ENCODE measurements around the gene CEP170. TPM values are rescaled to one million over a fixed set of nuclear protein-coding genes. Genes with fewer than 3 reads are reported as not detected.
A peak's percentile ranks its signal among the peaks of the same experiment; 100 is the strongest.

Gene CEP170
- total RNA-seq, 1 experiment from 2014 or later, result 67.8 TPM

GRCh38 chr1:243267471-243267880 is 12.4 kb upstream of the CEP170 start:
- no peak overlapping the region for H3K4me3 ChIP-seq (ENCODE audit: low read depth, low read length, poor library complexity, severe bottlenecking)
- H3K4me1 ChIP-seq (ENCODE audit: insufficient read depth, low read length, poor library complexity, severe bottlenecking), result no peaks in the 10 kb centered on the region
- intact Hi-C loops (cut with micrococcal nuclease; ENCODE audit: unreplicated experiment), result no loop called here
- CTCF ChIA-PET, result no interaction called here
- DNase-seq (ENCODE audit: low spot score), result no peak
- H3K36me3 ChIP-seq (ENCODE audit: insufficient read depth, low read length, poor library complexity, severe bottlenecking), result no peaks in the 10 kb centered on the region
- TF ChIP-seq EZH2 (IDR thresholded peaks at IDR 0.05; ENCODE audit: borderline replicate concordance, low read depth, low read length, poor library complexity, severe bottlenecking) (no peak), CTCF (conservative IDR thresholded peaks at IDR 0.05; ENCODE audit: low read depth, low read length) (no peak)
- no TSS peak for BruUV-seq (replicated peaks)
- POLR2A ChIA-PET (ENCODE audit: low non-redundant PET), result no interaction called here
- H3K27me3 ChIP-seq (replicated peaks; ENCODE audit: insufficient read depth, low read depth, low read length, poor library complexity), result no peaks in the 10 kb centered on the region
- no peaks in the 10 kb centered on the region for H3K9me3 ChIP-seq (ENCODE audit: low read depth, low read length, poor library complexity, severe bottlenecking)
- H3K27ac ChIP-seq (ENCODE audit: low read depth, low read length, poor library complexity, severe bottlenecking), result no peak overlapping the region

- ChIA-PET POLR2A (ENCODE audit: low non-redundant PET) (no interaction called here), CTCF (no interaction called here)
- no peak for TF ChIP-seq CTCF (conservative IDR thresholded peaks at IDR 0.05; ENCODE audit: low read depth, low read length)
- TF ChIP-seq EZH2 (IDR thresholded peaks at IDR 0.05; ENCODE audit: borderline replicate concordance, low read depth, low read length, poor library complexity, severe bottlenecking), result no peak
- H3K9me3 ChIP-seq (ENCODE audit: low read depth, low read length, poor library complexity, severe bottlenecking), result no peaks in the 10 kb centered on the region
- H3K4me3 ChIP-seq (ENCODE audit: low read depth, low read length, poor library complexity, severe bottlenecking), result no peak overlapping the region
- H3K27ac ChIP-seq (ENCODE audit: low read depth, low read length, poor library complexity, severe bottlenecking), result no peak overlapping the region
- DNase-seq (ENCODE audit: low spot score), result no peak
- no peaks in the 10 kb centered on the region for H3K36me3 ChIP-seq (ENCODE audit: insufficient read depth, low read length, poor library complexity, severe bottlenecking)
- no peaks in the 10 kb centered on the region for H3K27me3 ChIP-seq (replicated peaks; ENCODE audit: insufficient read depth, low read depth, low read length, poor library complexity)
- no peaks in the 10 kb centered on the region for H3K4me1 ChIP-seq (ENCODE audit: insufficient read depth, low read length, poor library complexity, severe bottlenecking)
- BruUV-seq (replicated peaks), result no TSS peak
- intact Hi-C loops (cut with micrococcal nuclease; ENCODE audit: unreplicated experiment), result no loop called here
Observed at GRCh38 chr1:243266231-243266630, 11.2 kb upstream of the CEP170 start.

DNA sequence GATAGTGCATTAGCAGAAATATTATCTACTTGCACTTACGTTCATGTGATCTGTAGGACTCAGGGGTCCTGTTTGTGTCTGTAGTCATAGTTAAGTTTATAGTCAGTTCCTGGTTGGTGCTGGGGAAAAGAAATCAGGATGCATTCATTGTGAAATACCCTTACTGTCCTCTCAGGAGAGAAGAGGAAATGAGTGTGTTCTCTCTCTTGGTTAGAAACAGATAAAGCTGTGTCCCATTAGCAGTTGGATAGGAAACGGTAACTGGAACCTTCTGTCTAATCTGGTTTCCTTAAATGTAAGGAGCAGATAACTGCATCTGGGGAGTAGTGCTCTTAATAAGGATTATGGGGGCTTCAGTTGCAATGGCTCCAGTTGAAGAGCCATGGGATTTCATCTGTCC is 9.6 kb upstream of the CEP170 start:
- no peaks in the 10 kb centered on the region for H3K36me3 ChIP-seq (ENCODE audit: insufficient read depth, low read length, poor library complexity, severe bottlenecking)
- POLR2A ChIA-PET (ENCODE audit: low non-redundant PET), result interaction anchor here (0.5 kb wide), 1 partner anchor 32 kb away, joined by 3 read pairs; no protein-coding TSS in a partner anchor
- no TSS peak for BruUV-seq (replicated peaks)
- no peaks in the 10 kb centered on the region for H3K4me1 ChIP-seq (ENCODE audit: insufficient read depth, low read length, poor library complexity, severe bottlenecking)
- H3K27ac ChIP-seq (ENCODE audit: low read depth, low read length, poor library complexity, severe bottlenecking), result peak overlapping the region; percentile 30
- intact Hi-C loops (cut with micrococcal nuclease; ENCODE audit: unreplicated experiment), result no loop called here
- H3K4me3 ChIP-seq (ENCODE audit: low read depth, low read length, poor library complexity, severe bottlenecking), result no peak overlapping the region
- H3K27me3 ChIP-seq (replicated peaks; ENCODE audit: insufficient read depth, low read depth, low read length, poor library complexity), result no peaks in the 10 kb centered on the region
- H3K9me3 ChIP-seq (ENCODE audit: low read depth, low read length, poor library complexity, severe bottlenecking), result no peaks in the 10 kb centered on the region
- CTCF ChIA-PET, result no interaction called here
- peak; percentile 40 for DNase-seq (ENCODE audit: low spot score)
- TF ChIP-seq CTCF (conservative IDR thresholded peaks at IDR 0.05; ENCODE audit: low read depth, low read length) (no peak), EZH2 (IDR thresholded peaks at IDR 0.05; ENCODE audit: borderline replicate concordance, low read depth, low read length, poor library complexity, severe bottlenecking) (no peak)
